ENCODE measurements around the gene BRINP1.

The BRINP1 gene

GRCh38 chr9:119278171-119278570 is 91.1 kb downstream of the BRINP1 start (continued):
- TF ChIP-seq ZBTB10 (tag by site-specific recombination; IDR thresholded peaks at IDR 0.05) (no peak), ZNF692 (tag by site-specific recombination; IDR thresholded peaks at IDR 0.05) (no peak), YY1 (tag by site-specific recombination; IDR thresholded peaks at IDR 0.05) (no peak), ZNF404 (tag by site-specific recombination; IDR thresholded peaks at IDR 0.05) (no peak)

- CTCF ChIA-PET = no interaction called here
- POLR2A ChIA-PET = no interaction called here
- no peak overlapping the region for H3K4me3 ChIP-seq (ENCODE audit: low read depth, low read length)
- TF ChIP-seq REST (tag by site-specific recombination; IDR thresholded peaks at IDR 0.05) (no peak), ZNF175 (tag by site-specific recombination; IDR thresholded peaks at IDR 0.05) (no peak), ZSCAN18 (tag by site-specific recombination; IDR thresholded peaks at IDR 0.05) (no peak), ZNF148 (tag by site-specific recombination; IDR thresholded peaks at IDR 0.05; ENCODE audit: borderline replicate concordance) (no peak), ZBTB6 (tag by site-specific recombination; IDR thresholded peaks at IDR 0.05) (no peak), INSM2 (tag by site-specific recombination; IDR thresholded peaks at IDR 0.05) (no peak), ZNF701 (tag by site-specific recombination; IDR thresholded peaks at IDR 0.05) (no peak), ZNF354C (tag by site-specific recombination; IDR thresholded peaks at IDR 0.05; ENCODE audit: borderline replicate concordance, low read depth) (no peak), OVOL3 (tag by site-specific recombination; IDR thresholded peaks at IDR 0.05) (no peak), ZNF292 (tag by site-specific recombination; IDR thresholded peaks at IDR 0.05; ENCODE audit: borderline replicate concordance, low read depth) (no peak), ZNF112 (tag by site-specific recombination; IDR thresholded peaks at IDR 0.05) (no peak), ZSCAN23 (tag by site-specific recombination; IDR thresholded peaks at IDR 0.05) (no peak), PATZ1 (tag by site-specific recombination; IDR thresholded peaks at IDR 0.05) (no peak), ZNF747 (tag by site-specific recombination; IDR thresholded peaks at IDR 0.05) (no peak), ZNF658 (tag by site-specific recombination; IDR thresholded peaks at IDR 0.05) (no peak)
These were observed 95.1 kb downstream of the BRINP1 start for GRCh38 chr9:119273984-119274665.

More at GRCh38 chr9:119273984-119274665, 95.1 kb downstream of the BRINP1 start:
- Histone ChIP-seq H3K9me3 (ENCODE audit: control insufficient read depth, insufficient read depth, low read depth, low read length) (no peaks in the 10 kb centered on the region), H3K27ac (ENCODE audit: extremely low read depth, low read depth, low read length) (no peak overlapping the region), H3K4me1 (ENCODE audit: control insufficient read depth, insufficient read depth, low read length) (no peaks in the 10 kb centered on the region), H3K36me3 (ENCODE audit: control insufficient read depth in 2 of 2, insufficient read depth in 1 of 2, low read length in 2 of 2) (no peaks in the 10 kb centered on the region)
